Epithelial cell of proximal tubule (primary cell): ENCODE measurements around the gene ICOSLG. TPM values are rescaled to one million over a fixed set of nuclear protein-coding genes. Genes with fewer than 3 reads are reported as not detected.
"Not testable (repeated sequence)": the region's sequence is repeated elsewhere in the genome, so short reads cannot be mapped to it uniquely, and the experiment has no call there.

Experiments used
- DNase-seq: peaks from one replicate; pipeline ENCODE4 v3.0.0-alpha.2; 2011; ENCODE audit warnings: low read depth
- H3K4me3 ChIP-seq: 2 replicates; pipeline ENCODE4 v1.5.1; 2011; ENCODE audit warnings: low read depth, mild to moderate bottlenecking, low read length
- total RNA-seq: library from RNA; depleted of rRNA; stranded (reverse); fragments of >200 nt; gene quantifications from 2 replicates; pipeline ENCODE4 v1.2.3, GENCODE V29; 2015
- TF ChIP-seq, protein P1 (sequence below): conservative IDR thresholded peaks from 2 replicates; pipeline ENCODE4 v1.5.1; 2012; ENCODE audit warnings: low read depth, mild to moderate bottlenecking, low read length

The ICOSLG gene
- total RNA-seq, 1 donor from 2014 or later = 2.7 TPM

DNA sequence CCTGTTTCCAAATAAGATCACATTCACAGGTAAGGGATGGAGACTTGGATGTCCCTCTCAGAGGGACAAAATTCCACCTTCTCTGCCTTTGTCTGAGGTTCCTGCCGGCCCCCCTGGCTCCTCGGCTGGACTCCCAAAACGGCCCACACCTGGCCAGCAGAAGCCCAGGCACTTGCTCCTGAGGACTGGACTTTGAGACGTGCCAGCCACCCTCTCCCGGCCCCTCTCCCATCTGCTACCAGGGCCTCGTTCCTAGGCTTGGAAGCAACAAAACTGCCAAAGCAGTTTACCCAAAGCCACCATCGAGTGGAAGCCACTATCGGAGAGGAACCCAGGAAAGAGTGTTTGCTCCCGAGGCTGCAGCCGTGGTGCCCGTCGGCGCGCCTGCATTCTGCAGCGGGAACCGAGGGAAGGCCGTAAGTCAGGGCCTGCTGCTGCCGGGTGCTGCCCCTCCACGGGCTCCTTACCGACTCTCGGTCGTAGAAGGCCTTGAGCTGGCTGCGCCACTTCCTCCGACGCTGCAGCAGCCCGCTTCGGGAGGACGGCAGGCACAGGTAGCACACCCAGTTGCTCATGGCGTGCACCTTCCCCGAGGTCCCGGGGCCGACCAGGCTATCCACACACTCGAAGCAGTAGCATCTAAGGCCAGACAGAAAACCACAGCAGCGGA is 17.4 kb upstream of the ICOSLG start:
- TF ChIP-seq, protein P1, sequence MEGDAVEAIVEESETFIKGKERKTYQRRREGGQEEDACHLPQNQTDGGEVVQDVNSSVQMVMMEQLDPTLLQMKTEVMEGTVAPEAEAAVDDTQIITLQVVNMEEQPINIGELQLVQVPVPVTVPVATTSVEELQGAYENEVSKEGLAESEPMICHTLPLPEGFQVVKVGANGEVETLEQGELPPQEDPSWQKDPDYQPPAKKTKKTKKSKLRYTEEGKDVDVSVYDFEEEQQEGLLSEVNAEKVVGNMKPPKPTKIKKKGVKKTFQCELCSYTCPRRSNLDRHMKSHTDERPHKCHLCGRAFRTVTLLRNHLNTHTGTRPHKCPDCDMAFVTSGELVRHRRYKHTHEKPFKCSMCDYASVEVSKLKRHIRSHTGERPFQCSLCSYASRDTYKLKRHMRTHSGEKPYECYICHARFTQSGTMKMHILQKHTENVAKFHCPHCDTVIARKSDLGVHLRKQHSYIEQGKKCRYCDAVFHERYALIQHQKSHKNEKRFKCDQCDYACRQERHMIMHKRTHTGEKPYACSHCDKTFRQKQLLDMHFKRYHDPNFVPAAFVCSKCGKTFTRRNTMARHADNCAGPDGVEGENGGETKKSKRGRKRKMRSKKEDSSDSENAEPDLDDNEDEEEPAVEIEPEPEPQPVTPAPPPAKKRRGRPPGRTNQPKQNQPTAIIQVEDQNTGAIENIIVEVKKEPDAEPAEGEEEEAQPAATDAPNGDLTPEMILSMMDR = no peak
- H3K4me3 ChIP-seq = no peak overlapping the region
- no peak for DNase-seq

GRCh38 chr21:44255511-44255981 is 14.8 kb upstream of the ICOSLG start:
- no peak overlapping the region for H3K4me3 ChIP-seq
- TF ChIP-seq, protein P1 = no peak
- DNase-seq = no peak

GRCh38 chr21:44253832-44254710 is 13.3 kb upstream of the ICOSLG start:
- no peak overlapping the region for H3K4me3 ChIP-seq
- TF ChIP-seq, protein P1 = no peak
- no peak for DNase-seq

DNA sequence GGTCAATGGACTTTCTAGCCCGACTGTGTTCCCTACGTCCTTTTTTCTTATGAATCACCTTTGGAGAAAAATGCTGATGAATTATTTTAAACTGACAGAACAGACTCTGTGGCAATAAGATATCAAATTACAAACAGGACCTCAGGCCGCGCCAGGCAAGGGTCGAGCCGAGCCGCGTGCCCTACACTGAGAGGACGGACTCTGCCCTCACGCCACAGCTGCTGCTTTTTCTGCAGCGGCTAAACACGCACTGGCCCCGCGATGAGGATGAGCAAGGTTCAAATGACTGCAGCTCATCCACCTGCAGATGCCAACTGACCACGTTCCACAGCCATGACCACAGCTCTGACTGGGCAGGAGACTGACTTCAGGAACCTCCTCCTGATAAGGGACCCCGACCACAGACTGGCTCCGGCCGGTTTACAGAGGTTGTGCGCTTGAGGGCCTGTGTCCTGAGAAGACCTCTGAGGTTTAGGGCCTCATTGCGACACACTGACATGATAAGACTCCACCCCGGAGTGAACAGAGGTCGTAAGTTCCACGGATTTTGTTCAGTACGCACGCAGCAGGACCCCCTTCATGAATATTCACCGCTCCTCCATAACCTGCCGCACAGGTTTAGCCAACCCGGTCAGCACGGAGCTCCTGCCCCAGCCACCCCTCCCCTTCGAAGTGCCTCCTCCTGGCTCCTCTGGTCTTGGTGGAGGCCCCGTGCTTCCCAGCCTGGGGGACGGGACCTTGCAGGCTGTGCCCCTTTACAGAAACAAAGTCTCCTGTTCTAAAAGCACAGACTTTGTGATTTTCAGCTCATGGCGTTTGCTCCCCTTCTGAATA is 8.7 kb upstream of the ICOSLG start:
- not testable (repeated sequence) for H3K4me3 ChIP-seq, DNase-seq

DNA sequence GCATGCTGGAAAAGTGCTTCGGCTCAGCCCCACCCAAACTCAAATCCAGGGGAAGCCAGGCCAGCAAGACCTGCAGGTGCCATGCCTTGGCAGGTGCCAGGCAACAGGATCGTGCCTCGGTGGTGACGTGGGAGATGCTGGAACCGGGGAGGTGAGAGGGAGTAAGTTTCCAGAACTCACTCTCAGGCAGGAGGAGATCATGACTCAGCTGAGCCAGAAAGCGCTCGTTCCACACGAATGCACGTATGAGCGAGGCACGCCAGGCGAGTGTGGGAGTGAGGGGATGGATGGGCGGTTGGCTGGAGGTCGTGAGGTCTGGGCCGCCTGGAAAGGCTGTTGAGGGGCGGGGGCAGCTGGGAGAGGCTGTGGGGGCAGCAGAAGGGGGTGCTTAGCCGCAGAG is 7.2 kb upstream of the ICOSLG start:
- H3K4me3 ChIP-seq, DNase-seq: not testable (repeated sequence)

GRCh38 chr21:44243980-44244379 is 3.2 kb upstream of the ICOSLG start:
- not testable (repeated sequence) for DNase-seq, H3K4me3 ChIP-seq

DNA sequence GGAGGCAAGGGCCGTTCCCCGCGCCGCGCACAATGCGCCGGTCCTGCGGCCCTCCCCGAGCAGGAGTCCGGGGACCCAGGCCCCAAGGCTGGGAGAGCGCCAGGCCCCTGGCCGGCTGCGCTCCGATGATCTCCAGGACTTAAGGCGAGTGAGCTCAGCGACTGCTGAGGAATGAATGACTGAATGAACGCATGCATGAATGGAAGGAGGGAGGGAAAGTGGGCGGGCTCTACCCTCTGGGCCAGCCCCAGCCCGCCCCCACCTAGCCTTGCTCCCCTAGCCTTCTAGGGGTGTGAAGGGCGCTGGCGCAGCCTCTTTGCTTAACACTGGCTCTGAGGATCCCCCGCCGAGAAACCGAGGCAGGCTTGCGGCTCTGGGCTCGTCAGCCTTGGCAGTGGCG is 538 bp upstream of the ICOSLG start:
- H3K4me3 ChIP-seq, DNase-seq: not testable (repeated sequence)

- not testable (repeated sequence) for H3K4me3 ChIP-seq, DNase-seq
Observed at GRCh38 chr21:44240353-44240752, 390 bp downstream of the ICOSLG start.

DNA sequence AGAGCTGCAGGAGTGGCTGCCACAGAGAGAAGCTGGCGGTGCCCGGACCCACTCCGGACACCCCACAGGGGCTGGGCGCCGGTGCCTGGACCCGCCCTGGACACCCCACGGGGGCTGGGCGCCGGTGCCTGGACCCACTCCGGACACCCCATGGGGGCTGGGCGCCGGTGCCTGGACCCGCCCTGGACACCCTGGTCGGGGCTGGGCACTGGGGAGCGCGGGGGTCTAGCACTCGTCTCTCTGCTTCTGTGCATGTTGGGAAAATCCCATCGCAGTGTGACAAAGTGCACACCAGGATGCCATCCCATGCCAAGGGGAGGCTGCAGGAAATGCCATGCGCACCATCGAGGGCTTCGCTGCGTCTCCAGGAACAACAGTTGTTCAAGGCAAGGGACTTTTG is 11.2 kb downstream of the ICOSLG start:
- DNase-seq = not testable (repeated sequence)

GRCh38 chr21:44228109-44228508 is 12.6 kb downstream of the ICOSLG start:
- H3K4me3 ChIP-seq, DNase-seq: not testable (repeated sequence)

More for the DNA sequence above, 11.2 kb downstream of the ICOSLG start:
- not testable (repeated sequence) for H3K4me3 ChIP-seq

- DNase-seq, H3K4me3 ChIP-seq: not testable (repeated sequence)
Observed at GRCh38 chr21:44227614-44228013, 13.1 kb downstream of the ICOSLG start.

GRCh38 chr21:44225605-44226004 is 15.1 kb downstream of the ICOSLG start:
- not testable (repeated sequence) for H3K4me3 ChIP-seq, DNase-seq

- not testable (repeated sequence) for DNase-seq, H3K4me3 ChIP-seq
Observed at GRCh38 chr21:44223334-44223733, 17.4 kb downstream of the ICOSLG start.

- H3K4me3 ChIP-seq, DNase-seq: not testable (repeated sequence)
Observed at GRCh38 chr21:44220674-44221073, 20.1 kb downstream of the ICOSLG start.

- DNase-seq, H3K4me3 ChIP-seq: not testable (repeated sequence)
Observed at GRCh38 chr21:44218461-44218860, 22.3 kb downstream of the ICOSLG start.
